ENCODE measurements around the gene IRX1. TPM values are rescaled to one million over a fixed set of nuclear protein-coding genes. Genes with fewer than 3 reads are reported as not detected.
A peak's percentile ranks its signal among the peaks of the same experiment; 100 is the strongest.

IRX1 gene
- total and polyA plus RNA-seq, 2 of the 8 experiments (the other 6 are each of a cell fraction or from before 2014, with no cell fraction given) = 2.6 to 3.9 TPM

DNA sequence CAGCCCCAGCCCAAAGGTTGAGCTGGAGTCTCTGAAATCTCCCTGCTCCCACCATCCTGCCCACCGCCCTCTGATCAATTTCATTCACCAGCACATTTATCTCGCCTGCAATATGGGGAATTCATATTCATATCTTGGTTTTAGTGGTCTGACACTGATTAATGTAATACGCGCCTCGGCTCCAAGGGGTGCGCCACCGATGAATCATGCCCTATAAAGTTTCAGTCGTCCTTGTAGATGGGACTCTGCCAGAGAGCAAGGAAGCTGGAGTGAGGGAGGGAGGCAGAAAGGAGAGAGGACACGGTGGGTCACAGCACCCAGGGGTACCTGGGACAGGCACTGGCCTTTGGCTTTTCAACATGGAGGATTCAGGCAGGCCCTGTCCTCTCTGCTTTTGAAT lies 8.9 kb downstream of the IRX1 start:
- H3K9ac ChIP-seq (replicated peaks in 1 of 4; ENCODE audit: extremely low read depth in 1 of 4, low read depth in 3 of 4, low read length in 3 of 4) = no peak overlapping the region
- H3K4me3 ChIP-seq (ENCODE audit: extremely low read depth in 1 of 4, insufficient read depth in 2 of 4, low read depth in 3 of 4, low read length in 4 of 4) = no peak overlapping the region
- H4K8ac ChIP-seq (ENCODE audit: extremely low read depth, insufficient read depth, low read length) = no peak overlapping the region
- H3K79me1 ChIP-seq (ENCODE audit: low read depth, low read length) = no peaks in the 10 kb centered on the region
- H2BK5ac ChIP-seq (ENCODE audit: low read depth, low read length) = no peak overlapping the region
- H3K27me3 ChIP-seq (replicated peaks in 1 of 4; ENCODE audit: control insufficient read depth in 3 of 4, extremely low read depth in 1 of 4, insufficient read depth in 3 of 4, low read length in 3 of 4) = peaks cover 49 to 81% (median 68%) of the 10 kb centered on the region in 4 experiments
- FAIRE-seq (no peak), DNase-seq (ENCODE audit: low read depth in 1 of 2, low spot score in 2 of 2) (no peak)
- H3K23ac ChIP-seq (ENCODE audit: insufficient read length) = no peak overlapping the region
- H3K56ac ChIP-seq (replicated peaks; ENCODE audit: insufficient read length, low read depth, low read length) = no peak overlapping the region
- WGBS, 2 experiments (ENCODE audit: extremely low coverage in 1 of 2, insufficient coverage in 1 of 2, insufficient read length in 1 of 2, insufficient replicate concordance in 2 of 2, low coverage in 1 of 2, low lambda C conversion rate in 2 of 2, missing lambda C conversion rate in 1 of 2) = 92% methylated on average over 9 of the region's 9 CpGs; no CpG with 5 or more reads in 1 of the 2 experiments
- no peak overlapping the region for H3K18ac ChIP-seq (ENCODE audit: extremely low read depth, low read length)
- H2AK5ac ChIP-seq (ENCODE audit: low read depth, low read length) = no peak overlapping the region
- H3K14ac ChIP-seq (ENCODE audit: insufficient read length) = no peak overlapping the region
- peaks cover 5 to 9% of the 10 kb centered on the region in 2 experiments for H4K20me1 ChIP-seq (replicated peaks in 1 of 2; ENCODE audit: control insufficient read depth in 1 of 2, insufficient read depth in 2 of 2, low read length in 2 of 2)
- H2BK120ac ChIP-seq (replicated peaks; ENCODE audit: low read depth, low read length) = no peak overlapping the region
- ChIA-PET CTCF (ENCODE audit: partially characterized antibody) (interaction anchor here (0.7 to 2.7 kb wide), 8 partner anchors 12 to 691 kb away, joined by 3 to 15 read pairs (median 3); no protein-coding TSS in a partner anchor), POLR2A (ENCODE audit: partially characterized antibody) (interaction anchor here (0.8 kb wide), 1 partner anchor 861 kb away, joined by 3 read pairs; no protein-coding TSS in a partner anchor)
- no peaks in the 10 kb centered on the region for H3K9me3 ChIP-seq (ENCODE audit: insufficient read depth in 2 of 2, low read depth in 1 of 2, low read length in 1 of 2)
- H2BK20ac ChIP-seq (ENCODE audit: low read length) = no peak overlapping the region
- H3K4ac ChIP-seq (replicated peaks; ENCODE audit: insufficient read length, low read depth, low read length) = no peak overlapping the region
- H4K5ac ChIP-seq (ENCODE audit: insufficient read length, low read depth, low read length) = no peak overlapping the region
- no peak overlapping the region for H4K91ac ChIP-seq (replicated peaks; ENCODE audit: insufficient read length, low read length)
- peaks cover 0 to 19% (median 11%) of the 10 kb centered on the region in 4 experiments; a peak in 6 of 7 replicates for H3K4me1 ChIP-seq (replicated peaks in 1 of 4; ENCODE audit: control insufficient read depth in 3 of 4, insufficient read depth in 4 of 4, low read length in 3 of 4)
- no peak overlapping the region for H3K4me2 ChIP-seq (ENCODE audit: insufficient read depth in 1 of 2, low read depth in 2 of 2, low read length in 2 of 2)
- H2AFZ ChIP-seq (ENCODE audit: low read length) = no peak overlapping the region
- peaks cover 26% of the 10 kb centered on the region; the same call in 1 of the 2 replicates for H3K23me2 ChIP-seq (ENCODE audit: low read depth, low read length)
- 0 out of 2 replicates have a peak overlapping the region, but pooled peaks have one; percentile 27 for H2BK12ac ChIP-seq (ENCODE audit: low read depth, low read length)
- no peak overlapping the region for H3K27ac ChIP-seq (ENCODE audit: low read depth, low read length)
- no peaks in the 10 kb centered on the region for H3K79me2 ChIP-seq (ENCODE audit: control insufficient read depth in 1 of 2, insufficient read depth in 2 of 2, low read length in 2 of 2)
- H3K36me3 ChIP-seq (ENCODE audit: control insufficient read depth in 2 of 4, insufficient read depth in 4 of 4, low read length in 3 of 4) = peaks cover 0 to 3% (median 0%) of the 10 kb centered on the region in 4 experiments; a peak in 2 of 8 replicates
- no peak overlapping the region for H2BK15ac ChIP-seq (ENCODE audit: low read length)
- TF ChIP-seq SP1 (IDR thresholded peaks at IDR 0.05; ENCODE audit: low read depth, low read length) = no peak
- no peak for TF ChIP-seq SP2 (IDR thresholded peaks at IDR 0.05; ENCODE audit: low read length)
- TF ChIP-seq USF2 (IDR thresholded peaks at IDR 0.05; ENCODE audit: low read length) = no peak
- TF ChIP-seq KDM4A (IDR thresholded peaks at IDR 0.05; ENCODE audit: low read depth, low read length, severe bottlenecking) = no peak
